GM21737 (cell line): ENCODE results near the gene TOR1AIP1.
"Not testable (repeated sequence)": the region's sequence is repeated elsewhere in the genome, so short reads cannot be mapped to it uniquely, and the experiment has no call there.

Experiments used
- ATAC-seq: cut with Tn5 transposase; IDR thresholded peaks from one replicate; pipeline ENCODE4 v1.9.1; 2021; ENCODE audit warnings: mild to moderate bottlenecking, moderate library complexity; ENCODE audit not compliant: unreplicated experiment

The TOR1AIP1 gene

DNA sequence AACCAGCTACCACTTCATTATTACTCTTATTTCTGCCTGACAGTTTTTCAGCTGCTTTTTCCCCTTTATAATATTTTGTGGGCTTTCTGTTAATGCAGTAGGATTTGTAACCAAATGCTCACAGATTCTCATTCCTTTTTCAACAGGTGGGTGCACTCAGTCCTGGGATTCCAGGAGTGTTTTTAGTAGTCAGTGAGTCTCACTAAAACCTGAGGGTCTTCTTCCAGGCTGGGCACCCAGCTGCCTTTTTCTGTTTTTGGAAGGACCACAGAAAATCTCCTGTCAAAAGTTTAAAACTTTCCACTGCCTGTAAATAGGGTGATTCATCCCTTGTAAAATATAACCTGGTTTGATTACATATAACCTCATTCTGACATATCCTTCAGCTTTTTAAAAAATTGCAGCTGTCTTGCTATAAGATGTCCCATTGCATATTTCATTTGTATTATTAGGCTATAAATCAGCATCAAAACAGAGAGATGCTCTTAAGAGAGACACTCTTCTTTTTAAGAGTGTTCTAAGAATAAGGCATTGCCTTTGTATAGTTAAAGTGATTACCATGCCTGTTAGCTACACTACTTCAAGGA, 55.7 kb downstream of the TOR1AIP1 start:
- no peak for ATAC-seq

DNA sequence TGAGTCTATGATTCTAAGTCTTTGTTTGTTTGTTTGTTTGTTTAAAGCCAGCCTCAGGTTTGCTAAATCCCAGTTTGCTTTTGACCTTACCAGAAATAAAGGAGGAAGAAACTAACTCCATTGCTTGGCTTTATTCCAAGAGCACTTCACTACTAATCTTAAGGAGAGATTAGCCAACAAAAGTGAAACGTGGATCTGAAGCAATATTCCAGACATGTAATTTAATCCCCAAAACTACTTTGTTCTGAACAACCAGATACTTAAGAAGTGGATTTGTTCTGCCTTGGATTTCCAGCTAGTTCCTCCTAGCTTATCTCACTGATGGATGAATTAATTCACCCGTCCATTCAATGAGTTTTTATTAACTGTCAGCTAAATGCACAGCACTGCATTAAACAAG, 56.7 kb downstream of the TOR1AIP1 start:
- no peak for ATAC-seq

DNA sequence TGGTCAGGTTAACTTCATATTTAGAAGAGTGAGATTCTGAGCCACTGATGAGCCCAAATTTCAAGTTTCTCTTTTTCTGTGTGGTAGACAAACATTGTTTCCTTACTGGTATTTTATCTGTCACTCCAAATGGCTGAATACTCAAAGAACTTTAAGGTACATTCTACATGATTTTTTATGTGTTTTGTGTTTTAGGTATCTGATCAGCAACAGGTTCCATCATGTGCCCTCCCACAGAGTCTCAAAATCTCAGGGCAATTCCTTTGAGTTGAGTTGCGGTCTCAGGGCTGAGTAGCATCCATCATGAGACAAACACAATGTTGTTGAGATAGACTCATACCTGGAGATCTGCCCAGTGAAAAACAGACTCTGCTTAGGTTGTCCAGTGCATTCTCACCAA, 57.9 kb downstream of the TOR1AIP1 start:
- no peak for ATAC-seq

DNA sequence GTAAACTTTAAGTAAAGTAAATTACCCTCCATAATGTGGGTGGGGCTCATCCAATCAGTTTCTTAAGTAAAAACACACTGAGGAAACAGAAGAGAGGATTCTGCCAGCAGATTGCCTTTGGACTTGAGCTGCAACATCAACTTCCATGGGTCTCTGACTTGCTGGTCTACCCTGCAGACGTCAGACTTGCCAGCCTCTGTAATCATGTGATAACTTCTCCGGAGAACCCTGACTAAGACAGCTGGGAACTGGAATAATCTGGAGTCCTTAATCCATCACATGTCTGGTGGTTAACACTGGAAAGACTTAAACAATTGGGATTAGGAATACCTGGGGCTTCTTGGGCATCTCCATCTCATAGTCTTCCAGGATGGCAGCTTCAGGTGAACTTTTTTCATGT, 59.4 kb downstream of the TOR1AIP1 start:
- ATAC-seq, result no peak

DNA sequence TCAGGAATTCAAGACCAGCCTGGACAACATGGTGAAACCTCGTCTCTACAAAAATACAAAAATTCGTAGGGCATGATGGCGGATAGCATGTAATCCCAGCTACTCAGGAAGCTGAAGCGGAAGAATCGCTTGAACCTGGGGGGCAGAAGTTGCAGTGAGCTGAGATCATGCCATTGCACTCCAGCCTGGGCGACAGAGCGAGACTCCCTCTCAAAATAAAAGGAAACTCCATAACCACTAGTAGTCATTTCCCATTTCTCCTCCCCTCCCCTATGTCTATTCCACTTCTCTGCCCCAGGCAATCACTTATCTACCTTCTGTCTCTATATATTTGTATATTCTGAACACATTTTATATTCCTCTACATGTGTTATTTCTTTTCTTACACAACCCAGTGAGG, 68.6 kb downstream of the TOR1AIP1 start:
- ATAC-seq, result no peak

DNA sequence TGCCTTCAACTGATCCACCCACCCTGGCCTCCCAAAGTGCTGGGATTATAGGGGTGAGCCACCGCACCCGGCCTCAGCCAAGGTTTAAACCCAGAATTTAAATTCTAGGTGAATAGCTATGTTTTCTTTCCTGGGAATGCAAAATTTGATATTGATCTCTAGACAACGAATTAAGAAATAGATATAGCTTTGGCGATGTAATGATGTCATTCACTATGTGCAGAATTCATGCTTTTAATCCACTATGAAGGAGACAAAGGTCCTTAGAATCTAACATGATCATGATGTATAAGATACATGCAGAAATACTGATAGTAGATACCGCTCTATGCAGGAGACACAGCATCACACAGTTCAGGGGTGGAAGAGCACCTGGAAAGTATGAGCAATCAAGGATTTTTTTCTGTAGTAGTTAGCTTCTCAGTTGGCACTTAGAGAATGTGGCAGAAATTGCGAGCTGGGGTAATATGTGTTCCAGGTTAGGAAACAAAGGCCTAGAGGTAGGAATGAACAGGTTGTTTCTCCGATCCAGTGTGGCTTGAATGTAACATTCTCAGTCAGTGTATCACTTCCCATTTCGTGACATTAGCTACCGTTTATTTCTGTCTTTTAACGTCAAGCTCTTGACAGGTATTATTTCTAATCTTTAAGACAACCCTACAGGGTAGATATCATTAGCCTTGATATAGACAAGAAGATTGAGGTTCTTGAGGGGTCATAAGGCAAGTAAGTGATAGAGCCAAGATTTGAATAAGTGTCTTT, 69.5 kb downstream of the TOR1AIP1 start:
- ATAC-seq, result no peak

DNA sequence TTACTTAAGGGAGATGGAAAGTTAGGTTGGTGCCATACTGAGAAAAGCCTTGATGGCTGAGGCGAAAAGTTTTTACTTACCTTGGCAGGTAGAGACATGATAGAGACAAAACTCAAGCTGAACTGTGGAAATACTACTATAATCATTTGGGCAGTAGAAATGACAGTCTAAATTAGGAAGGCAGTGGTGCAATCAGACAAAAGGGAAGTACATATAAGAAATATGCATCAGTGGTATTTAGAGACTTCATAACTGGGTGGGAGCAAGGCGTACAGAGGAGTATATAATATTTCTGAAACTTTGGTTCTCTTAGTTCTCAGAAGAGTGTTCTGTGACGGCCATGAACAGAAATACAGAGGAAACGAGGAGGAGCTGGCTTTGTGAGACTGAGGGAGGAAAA, 70.1 kb downstream of the TOR1AIP1 start:
- ATAC-seq, result no peak

DNA sequence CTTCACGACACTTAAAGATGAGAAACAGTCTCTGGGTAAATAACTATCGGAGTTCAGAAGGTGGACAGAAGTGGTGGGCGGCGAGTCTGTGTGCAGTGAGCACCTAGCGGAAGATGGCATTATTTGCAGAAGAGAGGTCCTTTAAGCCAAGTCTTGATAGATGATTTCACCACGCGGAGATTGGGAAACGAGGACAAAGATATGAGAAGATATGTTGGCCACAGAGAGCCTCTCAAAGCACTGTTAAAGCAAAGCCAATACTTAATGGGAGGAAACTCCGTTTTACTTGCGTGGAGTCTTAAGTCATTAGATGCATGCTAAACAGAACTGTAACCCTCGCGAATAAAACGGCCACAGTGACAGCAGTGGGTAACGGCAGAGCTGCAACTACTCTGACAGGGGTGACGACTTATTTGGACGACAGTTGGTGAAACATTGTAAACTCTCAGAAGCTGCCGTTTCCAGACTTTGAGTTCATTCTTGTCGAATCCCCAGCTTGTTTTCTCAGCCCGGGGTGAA, 71.9 kb downstream of the TOR1AIP1 start:
- ATAC-seq, result peak; percentile 11

DNA sequence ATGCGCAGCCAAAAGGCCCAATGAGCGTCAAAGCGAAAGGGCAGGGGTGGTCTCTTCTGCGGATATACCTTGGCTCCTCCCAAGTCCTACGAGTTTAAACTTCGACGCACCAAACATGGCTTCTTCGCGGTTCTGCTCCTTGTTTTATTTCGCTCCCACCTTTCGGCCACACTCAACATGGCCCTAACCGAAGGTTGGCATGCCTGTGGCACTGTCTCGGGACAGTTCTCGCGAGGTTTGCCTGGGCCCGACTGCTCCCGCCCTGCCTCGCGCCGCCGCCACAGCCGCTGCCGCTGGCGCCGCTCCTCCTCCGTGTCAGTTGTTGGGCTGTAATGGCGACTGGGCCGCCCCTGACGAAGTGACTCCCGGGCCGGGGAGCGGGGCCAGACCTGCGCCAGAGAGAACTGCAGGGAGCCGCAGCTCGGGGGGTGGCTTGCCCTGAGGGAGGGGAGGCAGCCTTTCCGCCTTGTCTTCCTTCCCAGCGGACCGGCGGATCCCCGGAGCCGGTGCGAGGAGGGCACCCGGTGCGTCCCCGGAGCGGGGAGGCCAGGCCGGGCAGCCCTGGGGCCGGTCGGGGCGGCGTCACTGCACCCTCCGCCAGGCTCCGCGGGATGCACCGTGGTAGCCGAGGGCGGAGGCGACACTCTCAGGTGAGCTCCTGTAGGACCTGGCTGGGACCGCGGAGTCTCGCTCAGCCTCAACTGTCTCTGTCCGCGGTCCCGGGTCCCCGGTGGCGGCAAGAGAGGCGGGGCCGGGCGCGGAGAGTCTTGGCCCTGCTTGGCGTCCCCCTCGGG, 72.6 kb downstream of the TOR1AIP1 start, which contains the start of gene CEP350:
Gene CEP350 (plus strand): TSS at position 318 of the 794 bp plus-strand sequence. CDS start 31,372 bp downstream, outside the sequence.
- peak; percentile 88 for ATAC-seq

DNA sequence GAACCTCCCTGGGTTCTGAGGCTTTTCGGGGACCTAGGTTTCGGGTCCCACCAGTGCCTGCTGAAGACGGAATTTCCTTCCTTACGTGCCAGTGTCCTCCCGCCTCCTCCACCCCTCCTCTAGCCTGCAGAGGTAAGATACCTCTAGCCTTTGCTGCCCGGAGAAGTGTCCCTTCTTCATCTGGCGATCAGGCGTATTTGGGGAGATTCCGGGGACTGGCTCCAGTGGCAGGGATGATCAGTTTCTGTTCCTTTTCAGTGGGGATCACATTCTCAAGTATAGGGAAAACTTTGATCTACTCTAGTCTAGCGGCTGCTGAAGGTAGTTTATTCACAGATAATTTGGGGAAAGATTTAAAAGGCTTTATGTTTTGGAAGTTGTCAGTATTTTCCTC, 73.2 kb downstream of the TOR1AIP1 start:
- no peak for ATAC-seq

DNA sequence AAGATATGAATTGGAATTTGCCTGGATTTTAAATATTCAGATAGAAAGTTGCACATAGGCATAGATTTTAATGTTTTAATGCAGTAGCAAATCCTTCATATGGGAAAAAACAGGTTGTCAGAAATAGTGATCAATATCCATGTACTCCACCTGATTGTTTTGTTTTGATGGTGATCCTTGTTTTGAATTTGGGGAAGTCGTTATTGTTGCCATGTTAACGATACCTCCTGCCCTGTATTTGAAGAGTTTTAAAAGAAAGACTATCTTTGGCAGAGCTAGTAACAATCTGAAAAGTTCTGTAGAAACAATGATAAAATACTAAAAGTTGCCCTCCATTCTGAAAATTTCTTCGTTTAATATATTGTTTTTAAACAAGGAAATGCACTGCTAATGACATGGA, 73.6 kb downstream of the TOR1AIP1 start:
- ATAC-seq, result no peak

DNA sequence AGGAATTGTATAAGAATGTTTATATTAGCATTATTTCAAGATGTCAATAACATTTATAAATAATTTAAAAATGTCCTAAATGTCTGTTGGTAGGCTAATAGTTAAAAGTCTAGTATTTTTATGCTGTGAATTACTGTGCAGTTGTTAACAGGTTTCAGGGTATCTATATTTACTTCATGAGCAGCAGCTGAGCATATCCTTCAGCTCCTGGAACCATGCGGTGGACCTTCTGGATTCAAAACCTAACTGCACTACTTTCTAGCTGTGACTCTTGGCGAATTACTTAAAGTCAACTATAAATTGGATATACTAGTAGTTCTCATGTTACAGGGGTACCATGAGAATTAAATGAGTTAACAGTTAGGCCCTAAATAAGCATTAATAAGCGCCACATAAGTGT, 76.3 kb downstream of the TOR1AIP1 start:
- ATAC-seq, result no peak

DNA sequence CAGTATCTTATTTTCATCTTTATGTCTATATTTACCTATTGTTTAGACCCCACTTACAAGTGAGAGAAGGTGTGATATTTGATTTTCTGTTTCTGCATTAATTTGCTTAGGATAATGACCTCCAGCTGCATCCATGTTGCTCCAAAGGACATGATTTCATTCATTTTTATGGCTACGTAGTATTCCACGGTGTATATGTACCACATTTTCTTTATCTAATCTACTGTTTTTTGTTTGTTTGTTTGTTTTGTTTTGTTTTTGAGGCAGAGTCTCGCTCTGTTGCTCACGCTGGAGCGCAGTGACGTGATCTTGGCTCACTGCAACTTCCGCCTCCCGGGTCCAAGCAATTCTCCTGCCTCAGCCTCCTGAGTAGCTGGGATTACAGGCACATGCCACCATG, 80.1 kb downstream of the TOR1AIP1 start:
- ATAC-seq, result not testable (repeated sequence)

DNA sequence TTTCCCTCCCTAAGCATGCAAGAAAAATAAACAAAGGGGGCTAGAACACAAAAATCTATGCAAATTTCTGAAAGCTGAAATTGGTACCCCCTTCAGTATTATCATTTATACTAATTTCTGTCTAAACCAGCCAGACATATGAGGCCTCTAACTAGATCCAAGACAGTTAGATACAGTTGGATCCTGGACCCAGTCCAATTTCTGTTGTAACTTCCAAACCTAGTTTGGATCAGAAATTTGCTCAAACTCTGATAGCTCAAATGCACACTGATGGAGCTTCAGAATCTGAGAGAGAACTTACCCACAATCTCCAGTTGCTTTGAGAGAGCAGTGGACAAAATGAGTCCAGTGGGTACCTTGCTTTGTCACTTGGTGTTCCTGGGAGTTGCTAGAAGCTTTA, 84.5 kb downstream of the TOR1AIP1 start:
- no peak for ATAC-seq

DNA sequence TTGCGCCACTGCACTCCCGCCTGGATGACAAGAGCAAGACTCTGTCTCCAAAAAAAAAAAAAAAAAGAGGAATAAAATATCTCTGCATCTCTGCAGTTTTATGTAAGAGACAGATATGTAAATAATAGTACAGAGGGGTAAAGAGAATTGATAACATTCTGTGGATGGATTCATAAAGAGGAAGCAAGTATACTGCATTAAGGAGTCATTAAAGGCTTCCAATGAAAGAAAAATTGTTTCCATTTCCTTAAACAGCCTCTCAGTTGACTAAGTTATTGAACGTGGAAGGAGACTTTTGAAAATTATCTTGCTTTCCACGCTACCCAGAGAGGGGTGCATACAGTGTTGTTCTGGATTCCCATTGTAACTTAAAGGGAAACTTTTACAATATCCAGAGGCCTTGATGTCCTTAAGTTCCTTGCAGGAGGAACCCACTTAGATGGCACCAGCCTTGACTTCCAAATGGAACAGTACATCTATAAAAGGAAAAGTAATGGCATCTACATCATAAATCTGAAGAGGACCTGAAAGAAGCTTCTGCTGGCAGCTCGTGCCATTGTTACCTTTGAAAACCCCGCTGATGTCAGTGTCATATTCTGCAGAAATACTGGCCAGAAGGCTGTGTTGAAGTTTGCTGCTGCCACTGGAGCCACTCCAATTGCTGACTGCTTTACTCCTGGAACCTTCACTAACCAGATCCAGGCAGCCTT, 86.4 kb downstream of the TOR1AIP1 start:
- no peak for ATAC-seq

DNA sequence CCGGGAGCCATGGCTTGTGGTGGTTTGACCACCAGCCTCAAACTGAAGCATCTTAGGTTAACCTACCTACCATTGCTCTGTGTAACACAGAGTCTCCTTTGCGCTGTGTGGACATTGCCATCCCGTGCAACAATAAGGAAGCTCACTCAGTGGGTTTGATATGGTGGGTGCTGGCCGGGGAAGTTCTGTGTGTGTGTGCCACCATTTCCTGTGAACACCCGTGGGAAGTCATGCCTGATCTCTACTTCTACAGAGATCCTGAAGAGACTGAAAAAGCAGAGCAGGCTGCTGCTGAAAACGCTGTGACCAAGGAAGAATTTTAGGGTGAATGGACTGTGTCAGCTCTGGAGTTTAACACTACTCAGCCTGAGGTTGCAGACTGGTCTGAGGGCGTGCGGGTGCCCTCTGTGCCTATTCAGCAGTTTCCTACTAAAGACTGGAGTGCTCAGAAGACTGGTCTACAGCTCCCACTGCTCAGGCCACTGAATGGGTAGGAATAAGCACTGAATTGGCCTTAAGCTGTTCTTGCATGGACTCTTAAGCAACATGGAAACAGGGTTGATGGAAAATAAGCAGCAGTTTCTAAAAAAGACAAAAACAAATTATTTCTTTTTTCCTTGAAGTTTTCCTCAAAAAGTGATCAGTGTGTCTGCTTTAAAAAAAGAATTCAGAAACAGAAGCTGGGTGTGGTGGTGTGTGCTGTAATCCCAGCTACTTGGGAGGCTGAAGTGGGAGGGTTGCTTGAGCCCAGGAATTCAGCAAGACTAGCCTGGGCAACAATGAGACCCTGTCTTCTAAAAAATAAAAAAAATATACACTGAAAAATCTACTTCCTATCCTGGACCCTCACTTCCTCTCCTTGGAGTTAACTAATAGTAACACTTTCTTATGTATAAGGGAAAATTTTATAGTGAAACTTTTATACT, 87.2 kb downstream of the TOR1AIP1 start:
- ATAC-seq, result no peak
